Iris pigment epithelial cell (primary cell): ENCODE data around the gene CRELD2.

Source experiments
- DNase-seq: peaks from one replicate; pipeline ENCODE4 v3.0.0-alpha.2; 2011; ENCODE audit warnings: low read depth

Gene CRELD2

GRCh38 chr22:49946612-49947295 is 28.3 kb downstream of the CRELD2 start:
- DNase-seq, result no peak

GRCh38 chr22:49947296-49947622 is 28.8 kb downstream of the CRELD2 start:
- DNase-seq, result no peak

GRCh38 chr22:49948116-49948957 is 29.9 kb downstream of the CRELD2 start:
- no peak for DNase-seq

GRCh38 chr22:49948958-49949913 is 30.8 kb downstream of the CRELD2 start:
- no peak for DNase-seq

GRCh38 chr22:49949914-49950292 is 31.5 kb downstream of the CRELD2 start:
- DNase-seq, result no peak

GRCh38 chr22:49950396-49950994 is 32.1 kb downstream of the CRELD2 start:
- no peak for DNase-seq

GRCh38 chr22:49951000-49951677 is 32.7 kb downstream of the CRELD2 start:
- DNase-seq, result no peak

- no peak for DNase-seq
These were observed 33.2 kb downstream of the CRELD2 start for GRCh38 chr22:49951678-49951985.

GRCh38 chr22:49951986-49952896 is 33.8 kb downstream of the CRELD2 start:
- DNase-seq, result peak; percentile 86

- no peak for DNase-seq
These were observed 34.7 kb downstream of the CRELD2 start for GRCh38 chr22:49953027-49953679.

- DNase-seq, result no peak
These were observed 35.4 kb downstream of the CRELD2 start for GRCh38 chr22:49953680-49954344.

- DNase-seq, result no peak
These were observed 35.9 kb downstream of the CRELD2 start for GRCh38 chr22:49954354-49954753.

- DNase-seq, result no peak
These were observed 36.7 kb downstream of the CRELD2 start for GRCh38 chr22:49954991-49955580.

- no peak for DNase-seq
These were observed 37.4 kb downstream of the CRELD2 start for GRCh38 chr22:49955581-49956417.

GRCh38 chr22:49956418-49956770 is 38.0 kb downstream of the CRELD2 start:
- DNase-seq, result no peak

- DNase-seq, result no peak
These were observed 38.7 kb downstream of the CRELD2 start for GRCh38 chr22:49956914-49957825.

- no peak for DNase-seq
These were observed 39.5 kb downstream of the CRELD2 start for GRCh38 chr22:49957826-49958365.
